Testis (tissue), 3 donors: ENCODE measurements around the gene FOXP4. TPM values are rescaled to one million over a fixed set of nuclear protein-coding genes. Genes with fewer than 3 reads are reported as not detected.

Experiments used
- DNase-seq: peaks from one replicate; pipeline ENCODE4 v3.0.0-alpha.2; 2019
- H3K27ac ChIP-seq, 2 donors: fragments of 200-600 bp; sonication (generic); one replicate each; pipeline ENCODE4 v1.5.1; 2019
- H3K27me3 ChIP-seq: fragments of 200-600 bp; sonication (generic); one replicate; pipeline ENCODE4 v1.5.1; 2019
- H3K36me3 ChIP-seq: fragments of 200-600 bp; sonication (generic); one replicate; pipeline ENCODE4 v1.5.1; 2017; ENCODE audit warnings: low read depth; ENCODE audit errors: missing control alignments
- H3K4me1 ChIP-seq: fragments of 200-600 bp; sonication (generic); one replicate; pipeline ENCODE4 v1.5.1; 2019
- H3K4me3 ChIP-seq, 2 donors: fragments of 200-600 bp; sonication (generic); one replicate each; pipeline ENCODE4 v1.5.1; 2017 to 2019
- H3K9me3 ChIP-seq: fragments of 200-600 bp; sonication (generic); one replicate; pipeline ENCODE4 v1.5.1; 2017
- CTCF ChIP-seq, 3 experiments: fragments of 450-650 bp in 2 of 3; fragments of 200-600 bp in 1 of 3; sonication (generic) in 1 of 3; IDR thresholded peaks; one replicate each; pipeline ENCODE4 v1.5.1; 2016 to 2019; ENCODE audit warnings: antibody characterized with exemption in 3 of 3, mild to moderate bottlenecking in 2 of 3, moderate library complexity in 1 of 3
- POLR2A ChIP-seq: fragments of 450-650 bp; IDR thresholded peaks from one replicate; pipeline ENCODE4 v1.6.1; 2017; ENCODE audit warnings: antibody characterized with exemption, mild to moderate bottlenecking, moderate library complexity
- WGBS, 2 donors: methylation state at CpG; one replicate each; pipeline ENCODE4 v1.1.5; 2018; 5-methylcytosine and 5-hydroxymethylcytosine counted together
- intact Hi-C: fragments of 100-400 bp; cut with DNase I; formaldehyde crosslinking; loops from one replicate; pipeline ENCODE4 v1.15.1; 2023; ENCODE audit warnings: low total_unique reads
- polyA plus RNA-seq: library from polyadenylated mRNA; stranded (reverse); fragments of 350-450 nt; fragmentation: Illumina TruSeq; extraction: RNeasy Lipid Tissue Mini Kit (QIAGEN cat#74804); gene quantifications from one replicate; pipeline ENCODE4 v1.2.3, GENCODE V29; 2014; ENCODE audit warnings: low read depth, low replicate concordance; ENCODE audit not compliant: insufficient read depth
- total RNA-seq, 2 donors: library from RNA; depleted of rRNA; stranded (reverse); fragments of >200 nt; gene quantifications; one replicate each; pipeline ENCODE4 v1.2.3, GENCODE V29; 2016

Gene FOXP4
- total and polyA plus RNA-seq, 3 donors from 2014 or later: 38.0 to 50.2 (median 39.7) TPM

DNA sequence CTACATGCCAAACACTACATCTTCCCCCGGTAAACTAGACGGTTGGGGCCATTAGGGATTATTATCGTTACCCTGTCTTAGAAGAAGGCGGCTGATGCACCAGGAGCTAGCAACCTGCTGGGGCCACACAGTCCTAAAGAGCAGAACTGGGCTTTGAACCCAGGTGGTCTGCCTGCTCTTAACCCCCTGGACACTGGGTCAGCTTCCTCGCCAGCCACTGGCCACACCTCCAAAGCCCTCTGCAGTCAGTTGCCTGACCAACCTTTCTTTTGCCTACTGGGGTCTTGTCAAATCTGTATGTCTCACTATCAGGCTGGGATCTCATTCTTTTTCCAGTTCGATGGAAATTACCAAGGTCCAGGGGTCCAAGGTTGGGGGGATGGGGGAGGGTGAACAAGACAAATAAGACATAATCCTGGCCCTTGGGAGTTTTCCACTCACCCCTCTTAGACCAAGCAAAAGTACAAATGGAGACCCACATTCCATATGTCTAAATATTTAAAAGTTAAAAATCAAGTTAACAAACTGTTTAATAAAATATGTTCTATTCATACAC lies 34.0 kb upstream of the FOXP4 start:
- WGBS, 2 donors: 86 to 92% methylated on average over 6 of the region's 6 CpGs
- Histone ChIP-seq H3K4me1 (no peaks in the 10 kb centered on the region), H3K9me3 (no peaks in the 10 kb centered on the region), H3K36me3 (no peaks in the 10 kb centered on the region), H3K4me3 (no peak overlapping the region), H3K27ac (no peak overlapping the region), H3K27me3 (no peaks in the 10 kb centered on the region)
- DNase-seq: no peak
- TF ChIP-seq POLR2A: no peak
- no peak for TF ChIP-seq CTCF (IDR thresholded peaks at IDR 0.05)
- intact Hi-C loops: no loop called here

DNA sequence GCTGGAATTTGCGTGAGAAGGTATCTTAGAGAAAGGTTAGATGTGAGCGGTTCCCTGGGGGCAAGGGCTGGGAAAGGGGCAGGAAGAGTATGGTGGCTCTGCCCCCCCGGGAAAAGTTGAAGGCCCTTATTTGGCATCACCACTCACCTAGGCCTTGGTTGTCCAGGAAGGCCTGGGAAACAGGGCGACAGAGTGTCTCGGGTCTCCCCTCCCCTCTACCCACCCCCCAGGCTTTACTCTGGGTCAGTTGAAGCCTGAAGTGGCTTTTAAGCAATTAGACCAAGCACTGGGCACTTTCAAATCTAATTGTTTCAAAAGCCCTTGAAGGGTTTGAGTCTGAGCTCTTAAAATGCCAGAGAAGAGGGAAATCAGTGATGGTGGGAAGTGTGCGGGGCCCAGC lies 30.2 kb upstream of the FOXP4 start:
- intact Hi-C loops: no loop called here
- 90 to 91% methylated on average over 6 of the region's 6 CpGs for WGBS, 2 donors
- TF ChIP-seq CTCF (IDR thresholded peaks at IDR 0.05): no peak
- no peak for TF ChIP-seq POLR2A

DNA sequence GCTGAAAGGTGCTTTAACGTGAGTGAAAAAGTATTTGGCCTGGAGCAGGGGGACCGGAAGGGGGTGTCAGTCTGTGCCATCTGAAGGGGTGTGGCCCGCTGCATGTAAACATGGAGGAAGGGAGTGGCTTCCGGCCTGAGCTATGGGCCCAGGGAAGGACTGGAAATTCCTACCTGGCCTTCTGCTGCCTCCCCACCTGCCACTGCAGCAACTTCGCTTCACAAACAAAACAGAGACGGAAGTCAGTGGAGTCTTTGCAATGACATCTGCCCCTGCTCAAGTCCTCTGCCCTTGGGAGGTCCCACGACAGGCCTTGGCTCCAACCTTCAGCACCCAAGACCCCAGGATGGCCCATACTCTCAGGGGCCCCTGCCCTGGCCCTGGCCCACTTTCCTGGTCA lies 28.1 kb upstream of the FOXP4 start:
- no peak for DNase-seq
- Histone ChIP-seq H3K27ac (no peak overlapping the region), H3K4me1 (no peaks in the 10 kb centered on the region), H3K27me3 (no peaks in the 10 kb centered on the region), H3K36me3 (no peaks in the 10 kb centered on the region), H3K9me3 (no peaks in the 10 kb centered on the region), H3K4me3 (no peak overlapping the region)
- 80 to 90% methylated on average over 7 of the region's 7 CpGs for WGBS, 2 donors
- TF ChIP-seq CTCF (IDR thresholded peaks at IDR 0.05) (no peak), POLR2A (no peak)
- intact Hi-C loops: no loop called here

More for the DNA sequence above, 30.2 kb upstream of the FOXP4 start:
- no peak for DNase-seq
- H3K9me3 ChIP-seq: no peaks in the 10 kb centered on the region
- H3K4me3 ChIP-seq: no peak overlapping the region
- no peaks in the 10 kb centered on the region for H3K36me3 ChIP-seq
- no peaks in the 10 kb centered on the region for H3K4me1 ChIP-seq
- no peak overlapping the region for H3K27ac ChIP-seq
- H3K27me3 ChIP-seq: no peaks in the 10 kb centered on the region

- no peaks in the 10 kb centered on the region for H3K36me3 ChIP-seq
- H3K9me3 ChIP-seq: no peaks in the 10 kb centered on the region
- no peak overlapping the region for H3K27ac ChIP-seq
- H3K4me3 ChIP-seq: no peak overlapping the region
- H3K4me1 ChIP-seq: no peaks in the 10 kb centered on the region
- no peak for TF ChIP-seq POLR2A
- TF ChIP-seq CTCF (IDR thresholded peaks at IDR 0.05): no peak
- no peaks in the 10 kb centered on the region for H3K27me3 ChIP-seq
- no peak for DNase-seq
- 78 to 86% methylated on average over 3 of the region's 3 CpGs for WGBS, 2 donors
- intact Hi-C loops: no loop called here
Measured at GRCh38 chr6:41519305-41519744, 26.9 kb upstream of the FOXP4 start.
